GM12801 (cell line): ENCODE data around the gene PCDHGA7.

ENCODE experiments used
- TF ChIP-seq, protein P1 (sequence below): IDR thresholded peaks from one replicate; pipeline ENCODE4 v1.5.1; 2011; ENCODE audit warnings: control low read depth; ENCODE audit not compliant: insufficient read length; ENCODE audit errors: extremely low read depth

Gene PCDHGA7

DNA sequence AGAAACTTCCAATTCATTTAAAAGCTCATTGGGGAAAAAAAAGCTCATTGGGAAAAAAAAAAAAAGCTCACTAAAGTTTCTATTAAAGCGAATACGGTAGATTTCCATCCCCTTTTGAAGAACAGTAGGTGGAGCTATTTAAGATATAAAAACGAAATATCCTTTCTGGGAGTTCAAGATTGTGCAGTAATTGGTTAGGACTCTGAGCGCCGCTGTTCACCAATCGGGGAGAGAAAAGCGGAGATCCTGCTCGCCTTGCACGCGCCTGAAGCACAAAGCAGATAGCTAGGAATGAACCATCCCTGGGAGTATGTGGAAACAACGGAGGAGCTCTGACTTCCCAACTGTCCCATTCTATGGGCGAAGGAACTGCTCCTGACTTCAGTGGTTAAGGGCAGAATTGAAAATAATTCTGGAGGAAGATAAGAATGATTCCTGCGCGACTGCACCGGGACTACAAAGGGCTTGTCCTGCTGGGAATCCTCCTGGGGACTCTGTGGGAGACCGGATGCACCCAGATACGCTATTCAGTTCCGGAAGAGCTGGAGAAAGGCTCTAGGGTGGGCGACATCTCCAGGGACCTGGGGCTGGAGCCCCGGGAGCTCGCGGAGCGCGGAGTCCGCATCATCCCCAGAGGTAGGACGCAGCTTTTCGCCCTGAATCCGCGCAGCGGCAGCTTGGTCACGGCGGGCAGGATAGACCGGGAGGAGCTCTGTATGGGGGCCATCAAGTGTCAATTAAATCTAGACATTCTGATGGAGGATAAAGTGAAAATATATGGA lies 48.0 kb downstream of the PCDHGA7 start, which contains the start of gene PCDHGA12:
Gene PCDHGA12, plus strand, starts transcription at position 176 of the 782 bp plus-strand sequence. Its CDS starts 253 bp downstream, at position 429.
- TF ChIP-seq, protein P1, sequence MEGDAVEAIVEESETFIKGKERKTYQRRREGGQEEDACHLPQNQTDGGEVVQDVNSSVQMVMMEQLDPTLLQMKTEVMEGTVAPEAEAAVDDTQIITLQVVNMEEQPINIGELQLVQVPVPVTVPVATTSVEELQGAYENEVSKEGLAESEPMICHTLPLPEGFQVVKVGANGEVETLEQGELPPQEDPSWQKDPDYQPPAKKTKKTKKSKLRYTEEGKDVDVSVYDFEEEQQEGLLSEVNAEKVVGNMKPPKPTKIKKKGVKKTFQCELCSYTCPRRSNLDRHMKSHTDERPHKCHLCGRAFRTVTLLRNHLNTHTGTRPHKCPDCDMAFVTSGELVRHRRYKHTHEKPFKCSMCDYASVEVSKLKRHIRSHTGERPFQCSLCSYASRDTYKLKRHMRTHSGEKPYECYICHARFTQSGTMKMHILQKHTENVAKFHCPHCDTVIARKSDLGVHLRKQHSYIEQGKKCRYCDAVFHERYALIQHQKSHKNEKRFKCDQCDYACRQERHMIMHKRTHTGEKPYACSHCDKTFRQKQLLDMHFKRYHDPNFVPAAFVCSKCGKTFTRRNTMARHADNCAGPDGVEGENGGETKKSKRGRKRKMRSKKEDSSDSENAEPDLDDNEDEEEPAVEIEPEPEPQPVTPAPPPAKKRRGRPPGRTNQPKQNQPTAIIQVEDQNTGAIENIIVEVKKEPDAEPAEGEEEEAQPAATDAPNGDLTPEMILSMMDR, result no peak

DNA sequence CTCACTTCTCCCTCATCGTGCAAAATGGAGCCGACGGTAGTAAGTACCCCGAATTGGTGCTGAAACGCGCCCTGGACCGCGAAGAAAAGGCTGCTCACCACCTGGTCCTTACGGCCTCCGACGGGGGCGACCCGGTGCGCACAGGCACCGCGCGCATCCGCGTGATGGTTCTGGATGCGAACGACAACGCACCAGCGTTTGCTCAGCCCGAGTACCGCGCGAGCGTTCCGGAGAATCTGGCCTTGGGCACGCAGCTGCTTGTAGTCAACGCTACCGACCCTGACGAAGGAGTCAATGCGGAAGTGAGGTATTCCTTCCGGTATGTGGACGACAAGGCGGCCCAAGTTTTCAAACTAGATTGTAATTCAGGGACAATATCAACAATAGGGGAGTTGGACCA lies 48.7 kb downstream of the PCDHGA7 start:
- TF ChIP-seq, protein P1, result no peak

DNA sequence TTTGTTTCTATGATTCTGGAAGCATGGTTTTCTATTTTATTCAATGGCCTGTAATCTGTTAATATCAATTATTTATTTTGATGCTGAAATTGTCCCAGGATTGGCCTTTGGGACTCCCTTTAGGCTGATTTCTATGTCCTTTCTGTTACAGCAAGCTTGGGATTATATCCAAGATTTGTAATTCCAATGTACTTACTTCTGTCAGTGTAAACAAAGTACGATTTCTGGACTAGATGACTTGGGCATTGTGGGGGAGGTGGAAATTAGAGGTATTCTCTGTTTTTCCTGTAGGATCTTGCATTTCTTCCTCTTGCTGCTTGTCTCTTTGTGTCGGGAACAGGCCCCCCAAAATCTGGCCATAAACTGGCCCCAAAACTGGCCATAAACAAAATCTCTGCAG lies 51.5 kb downstream of the PCDHGA7 start:
- TF ChIP-seq, protein P1, result no peak
